Activated naive CD8-positive, alpha-beta T cell treated with anti-CD3 and anti-CD28 coated beads, Interleukin-2, amount 10 ng/mL, durations not matched to agents 7 days and 5 days (primary cell): ENCODE data around the gene CACNA2D1. TPM values are rescaled to one million over a fixed set of nuclear protein-coding genes. Genes with fewer than 3 reads are reported as not detected.
"Not testable (repeated sequence)": the region's sequence is repeated elsewhere in the genome, so short reads cannot be mapped to it uniquely, and the experiment has no call there.

ENCODE experiments used
- ATAC-seq: fragments of 150-1000 bp; cut with Tn5 transposase; one replicate; pipeline ENCODE4 v1.10.0; 2021; ENCODE audit warnings: low read depth, moderate library complexity
- POLR2A ChIA-PET: fragments of 350-600 bp; sonication (Branson Sonifier 250); formaldehyde crosslinking; loops from one replicate; lab custom pipeline; 2021; ENCODE audit warnings: antibody characterized with exemption; lab: Charles Lee
- DNase-seq: peaks from one replicate; pipeline ENCODE4 v3.0.0; 2021
- H3K27ac Mint-ChIP-seq: one replicate; pipeline ENCODE4 v1.8.0; 2022; ENCODE audit warnings: mild to moderate bottlenecking, mixed read lengths
- H3K27me3 Mint-ChIP-seq: one replicate; pipeline ENCODE4 v1.8.0; 2022; ENCODE audit warnings: mild to moderate bottlenecking, moderate library complexity, mixed read lengths
- H3K36me3 Mint-ChIP-seq: one replicate; pipeline ENCODE4 v1.8.0; 2021; ENCODE audit warnings: mild to moderate bottlenecking, mixed read lengths
- H3K4me1 Mint-ChIP-seq: one replicate; pipeline ENCODE4 v1.8.0; 2021; ENCODE audit warnings: mixed read lengths
- H3K4me3 Mint-ChIP-seq: one replicate; pipeline ENCODE4 v1.8.0; 2022; ENCODE audit warnings: mild to moderate bottlenecking, moderate library complexity, mixed read lengths
- H3K9me3 Mint-ChIP-seq: one replicate; pipeline ENCODE4 v1.8.0; 2021; ENCODE audit warnings: mixed read lengths
- total RNA-seq, 2 experiments: library from RNA; stranded (reverse); gene quantifications; one replicate each; pipeline ENCODE4 v1.2.3, GENCODE V29; 2021

The CACNA2D1 gene
- total RNA-seq, 2 experiments from 2014 or later = not detected

DNA sequence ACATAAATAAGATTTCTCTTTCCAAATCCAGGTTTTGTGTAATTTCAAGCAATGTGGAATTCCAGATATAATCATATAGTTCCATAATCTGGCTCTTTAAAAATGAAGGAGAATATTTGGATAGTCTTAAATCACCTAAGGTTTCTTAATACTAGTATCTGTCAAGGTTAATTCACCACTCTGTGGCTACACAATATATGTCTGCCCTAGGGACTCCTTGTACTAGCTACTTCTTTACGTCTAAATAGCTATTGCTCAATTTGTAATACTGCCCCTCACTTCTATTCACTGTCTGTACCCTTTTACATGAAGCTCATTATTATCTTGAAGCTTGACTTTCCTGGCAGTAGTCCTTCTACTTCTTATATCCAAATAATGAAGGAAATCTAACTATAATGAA is 47.2 kb downstream of the CACNA2D1 start:
- no peaks in the 10 kb centered on the region for H3K9me3 Mint-ChIP-seq
- ATAC-seq (no peak), DNase-seq (no peak)
- H3K4me3 Mint-ChIP-seq = no peak overlapping the region
- no peaks in the 10 kb centered on the region for H3K4me1 Mint-ChIP-seq
- POLR2A ChIA-PET = no interaction called here
- H3K27me3 Mint-ChIP-seq = no peaks in the 10 kb centered on the region
- no peak overlapping the region for H3K27ac Mint-ChIP-seq
- no peaks in the 10 kb centered on the region for H3K36me3 Mint-ChIP-seq

- no peaks in the 10 kb centered on the region for H3K27me3 Mint-ChIP-seq
- H3K27ac Mint-ChIP-seq = no peak overlapping the region
- DNase-seq = no peak
- no peaks in the 10 kb centered on the region for H3K4me1 Mint-ChIP-seq
- POLR2A ChIA-PET = no interaction called here
- no peak for ATAC-seq
- H3K4me3 Mint-ChIP-seq = no peak overlapping the region
- no peaks in the 10 kb centered on the region for H3K9me3 Mint-ChIP-seq
- H3K36me3 Mint-ChIP-seq = no peaks in the 10 kb centered on the region
Measured at GRCh38 chr7:82395147-82395546, 48.4 kb downstream of the CACNA2D1 start.

GRCh38 chr7:82393840-82394220 is 49.7 kb downstream of the CACNA2D1 start:
- H3K27me3 Mint-ChIP-seq = no peaks in the 10 kb centered on the region
- ATAC-seq (no peak), DNase-seq (no peak)
- POLR2A ChIA-PET = no interaction called here
- H3K4me3 Mint-ChIP-seq = no peak overlapping the region
- no peaks in the 10 kb centered on the region for H3K36me3 Mint-ChIP-seq
- no peak overlapping the region for H3K27ac Mint-ChIP-seq
- H3K4me1 Mint-ChIP-seq = no peaks in the 10 kb centered on the region
- H3K9me3 Mint-ChIP-seq = no peaks in the 10 kb centered on the region

DNA sequence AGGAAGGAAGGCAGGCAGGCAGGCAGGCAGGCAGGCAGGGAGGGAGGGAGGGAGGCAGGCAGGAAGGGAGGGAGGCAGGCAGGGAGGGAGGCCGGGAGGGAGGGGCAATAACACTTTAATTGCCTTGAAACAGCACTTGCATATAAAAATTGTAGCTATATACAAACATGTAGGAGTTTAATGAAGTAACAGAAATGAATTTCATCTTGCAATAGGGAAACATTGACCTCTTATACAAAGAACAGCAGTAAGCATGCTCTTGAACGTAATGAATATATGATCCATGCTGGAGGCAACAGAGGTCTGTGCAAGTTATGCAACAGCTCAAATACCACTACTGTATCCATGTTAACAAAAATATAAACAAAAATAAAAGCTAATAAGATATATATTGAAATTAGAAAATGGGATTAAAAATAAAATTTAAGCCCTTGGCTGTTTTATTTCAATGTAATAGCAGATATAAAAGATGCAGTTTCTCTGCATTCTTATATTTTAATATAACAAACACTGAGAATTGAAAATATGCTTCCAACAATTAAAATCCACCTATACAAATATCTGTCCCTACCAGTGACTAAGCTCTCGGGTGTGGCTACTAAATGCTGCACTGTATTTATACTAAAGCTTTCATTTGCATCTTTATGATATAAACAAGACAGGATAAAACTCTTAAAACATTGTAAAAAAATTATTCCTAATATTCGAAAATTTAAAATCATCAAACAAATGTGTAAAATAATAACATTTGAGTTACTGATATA is 50.3 kb downstream of the CACNA2D1 start:
- H3K27ac Mint-ChIP-seq = no peak overlapping the region
- DNase-seq = no peak
- no peaks in the 10 kb centered on the region for H3K27me3 Mint-ChIP-seq
- no peak for ATAC-seq
- no peaks in the 10 kb centered on the region for H3K36me3 Mint-ChIP-seq
- H3K4me1 Mint-ChIP-seq = no peaks in the 10 kb centered on the region
- POLR2A ChIA-PET = no interaction called here
- H3K4me3 Mint-ChIP-seq = no peak overlapping the region
- H3K9me3 Mint-ChIP-seq = no peaks in the 10 kb centered on the region

DNA sequence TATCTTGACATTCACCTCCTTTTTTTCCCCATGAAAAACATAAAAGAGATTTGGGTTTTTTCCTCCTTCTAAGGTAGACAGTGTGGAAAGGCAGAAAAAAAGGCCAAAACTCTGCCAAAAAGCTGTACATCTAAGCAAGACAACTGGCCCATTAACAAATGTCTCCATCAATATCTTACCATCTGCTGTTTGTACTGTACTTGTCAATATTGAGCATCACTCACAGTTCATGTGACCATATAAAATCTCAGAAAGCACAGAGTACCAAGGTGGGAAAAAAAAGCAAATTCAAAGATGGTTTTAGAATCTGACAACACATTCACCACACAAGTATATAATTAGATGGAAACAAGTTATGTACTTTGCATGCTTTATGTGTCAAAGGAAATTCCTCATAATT is 52.6 kb downstream of the CACNA2D1 start:
- Mint-ChIP-seq H3K27ac (no peak overlapping the region), H3K9me3 (no peaks in the 10 kb centered on the region), H3K36me3 (no peaks in the 10 kb centered on the region), H3K4me1 (no peaks in the 10 kb centered on the region), H3K27me3 (no peaks in the 10 kb centered on the region), H3K4me3 (no peak overlapping the region)
- no peak for ATAC-seq
- POLR2A ChIA-PET = no interaction called here
- no peak for DNase-seq

DNA sequence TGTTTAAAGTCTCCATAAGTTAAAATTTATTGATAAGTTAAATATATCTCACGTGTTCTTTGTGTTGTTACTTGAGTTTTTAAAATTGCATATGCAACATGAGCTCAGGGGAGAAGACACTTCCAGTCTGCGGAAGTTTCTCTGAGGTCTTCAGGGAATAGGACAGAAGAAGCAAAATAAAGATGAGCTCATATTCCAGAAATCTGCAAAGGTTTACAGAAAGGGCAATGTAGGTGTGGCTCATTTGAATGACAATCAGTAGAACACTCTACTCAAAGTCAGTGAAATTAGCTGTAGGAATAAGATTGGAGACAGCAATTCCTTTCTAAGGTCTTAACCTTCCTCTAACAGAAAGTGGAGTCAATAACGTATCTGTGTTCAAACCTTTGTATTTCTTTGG is 53.7 kb downstream of the CACNA2D1 start:
- Mint-ChIP-seq H3K4me3 (no peak overlapping the region), H3K27me3 (no peaks in the 10 kb centered on the region), H3K36me3 (no peaks in the 10 kb centered on the region), H3K4me1 (no peaks in the 10 kb centered on the region), H3K27ac (no peak overlapping the region), H3K9me3 (no peaks in the 10 kb centered on the region)
- POLR2A ChIA-PET = no interaction called here
- ATAC-seq (no peak), DNase-seq (no peak)

DNA sequence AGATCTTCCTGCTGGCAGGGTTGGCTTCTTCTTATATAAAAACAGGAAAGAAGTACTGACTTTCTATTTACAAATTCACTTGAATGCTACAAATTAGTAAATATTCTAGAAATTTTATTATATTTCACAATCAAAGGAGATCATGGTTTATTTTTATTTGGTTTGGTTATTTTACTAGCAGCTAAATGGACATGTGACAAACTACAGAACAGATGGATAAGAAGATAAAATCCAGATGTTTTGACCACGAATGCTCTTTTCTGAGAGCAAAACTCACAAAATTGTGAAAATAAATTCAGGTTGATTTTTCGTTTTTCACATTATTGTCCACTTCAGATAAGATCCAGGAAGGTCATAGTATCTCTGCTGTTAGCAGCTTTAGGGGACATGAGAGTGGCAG is 55.4 kb downstream of the CACNA2D1 start:
- Mint-ChIP-seq H3K4me1 (no peaks in the 10 kb centered on the region), H3K36me3 (no peaks in the 10 kb centered on the region), H3K9me3 (no peaks in the 10 kb centered on the region), H3K27ac (no peak overlapping the region), H3K27me3 (no peaks in the 10 kb centered on the region), H3K4me3 (no peak overlapping the region)
- POLR2A ChIA-PET = no interaction called here
- ATAC-seq (no peak), DNase-seq (no peak)

GRCh38 chr7:82386571-82386970 is 57.0 kb downstream of the CACNA2D1 start:
- H3K4me1 Mint-ChIP-seq, H3K27ac Mint-ChIP-seq, H3K27me3 Mint-ChIP-seq, POLR2A ChIA-PET, ATAC-seq, DNase-seq, H3K9me3 Mint-ChIP-seq, H3K4me3 Mint-ChIP-seq, H3K36me3 Mint-ChIP-seq: not testable (repeated sequence)

GRCh38 chr7:82384779-82385178 is 58.8 kb downstream of the CACNA2D1 start:
- H3K4me1 Mint-ChIP-seq = no peaks in the 10 kb centered on the region
- no peaks in the 10 kb centered on the region for H3K9me3 Mint-ChIP-seq
- POLR2A ChIA-PET = no interaction called here
- H3K4me3 Mint-ChIP-seq = no peak overlapping the region
- no peak for ATAC-seq
- no peak overlapping the region for H3K27ac Mint-ChIP-seq
- no peaks in the 10 kb centered on the region for H3K36me3 Mint-ChIP-seq
- H3K27me3 Mint-ChIP-seq = no peaks in the 10 kb centered on the region
- no peak for DNase-seq

GRCh38 chr7:82384051-82384464 is 59.5 kb downstream of the CACNA2D1 start:
- DNase-seq (no peak), ATAC-seq (no peak)
- H3K4me3 Mint-ChIP-seq = no peak overlapping the region
- POLR2A ChIA-PET = no interaction called here
- no peaks in the 10 kb centered on the region for H3K9me3 Mint-ChIP-seq
- H3K4me1 Mint-ChIP-seq = no peaks in the 10 kb centered on the region
- no peaks in the 10 kb centered on the region for H3K36me3 Mint-ChIP-seq
- no peak overlapping the region for H3K27ac Mint-ChIP-seq
- no peaks in the 10 kb centered on the region for H3K27me3 Mint-ChIP-seq

DNA sequence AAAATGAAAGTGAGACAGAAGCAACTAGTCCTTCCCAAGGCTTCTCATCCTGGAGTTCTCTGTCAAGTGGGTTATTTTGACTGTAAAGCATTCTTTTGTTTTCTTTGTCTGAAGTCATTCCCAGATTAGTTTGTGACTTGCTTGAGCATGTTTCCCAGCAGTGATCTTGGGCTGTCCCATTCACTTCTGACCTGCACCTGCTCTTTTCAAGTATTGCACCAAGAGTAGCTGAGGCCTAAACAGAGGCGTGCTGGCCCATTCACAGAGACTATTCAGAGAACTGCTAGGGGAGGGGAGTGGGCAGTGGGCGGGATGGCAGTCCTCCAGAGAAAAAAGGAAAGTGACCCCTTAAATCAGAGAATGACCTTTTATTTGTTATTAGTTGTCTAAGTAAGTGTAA is 61.3 kb downstream of the CACNA2D1 start:
- Mint-ChIP-seq H3K9me3 (no peaks in the 10 kb centered on the region), H3K27ac (no peak overlapping the region), H3K4me3 (no peak overlapping the region), H3K4me1 (no peaks in the 10 kb centered on the region), H3K36me3 (no peaks in the 10 kb centered on the region), H3K27me3 (no peaks in the 10 kb centered on the region)
- ATAC-seq = no peak
- POLR2A ChIA-PET = no interaction called here
- DNase-seq = no peak

DNA sequence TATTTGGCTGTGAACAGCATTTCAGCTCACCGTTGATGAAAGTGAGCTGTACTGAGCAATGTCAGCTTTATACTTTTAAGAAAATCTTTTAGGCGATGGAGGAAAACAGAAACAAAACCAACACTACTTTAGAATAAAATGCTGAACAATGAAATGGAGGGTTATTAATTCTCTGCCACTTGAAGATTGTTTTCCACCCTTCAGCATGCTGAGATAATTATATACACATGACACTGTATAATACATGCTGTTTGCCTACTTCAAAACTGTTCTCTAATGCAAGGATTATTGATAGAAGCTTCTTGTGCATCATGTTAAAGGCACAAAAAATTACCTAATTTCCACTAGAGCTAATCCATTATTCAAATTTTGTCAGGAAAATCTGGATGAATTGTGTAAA is 66.8 kb downstream of the CACNA2D1 start:
- Mint-ChIP-seq H3K27ac (no peak overlapping the region), H3K36me3 (no peaks in the 10 kb centered on the region), H3K27me3 (no peaks in the 10 kb centered on the region), H3K9me3 (no peaks in the 10 kb centered on the region), H3K4me1 (no peaks in the 10 kb centered on the region), H3K4me3 (no peak overlapping the region)
- DNase-seq (no peak), ATAC-seq (no peak)
- POLR2A ChIA-PET = no interaction called here

GRCh38 chr7:82375713-82376112 is 67.9 kb downstream of the CACNA2D1 start:
- ATAC-seq (no peak), DNase-seq (no peak)
- Mint-ChIP-seq H3K9me3 (no peaks in the 10 kb centered on the region), H3K27me3 (no peaks in the 10 kb centered on the region), H3K4me1 (no peaks in the 10 kb centered on the region), H3K4me3 (no peak overlapping the region), H3K27ac (no peak overlapping the region), H3K36me3 (no peaks in the 10 kb centered on the region)
- POLR2A ChIA-PET = no interaction called here

GRCh38 chr7:82375129-82375528 is 68.4 kb downstream of the CACNA2D1 start:
- no peaks in the 10 kb centered on the region for H3K27me3 Mint-ChIP-seq
- no peaks in the 10 kb centered on the region for H3K36me3 Mint-ChIP-seq
- no peak overlapping the region for H3K4me3 Mint-ChIP-seq
- H3K4me1 Mint-ChIP-seq = no peaks in the 10 kb centered on the region
- no peak overlapping the region for H3K27ac Mint-ChIP-seq
- H3K9me3 Mint-ChIP-seq = no peaks in the 10 kb centered on the region
- no peak for DNase-seq
- POLR2A ChIA-PET = no interaction called here
- ATAC-seq = no peak
